ENCODE measurements around the gene ENOX1.

ENOX1 gene

GRCh38 chr13:43316281-43316680 is 470.5 kb downstream of the ENOX1 start:
- no peak for DNase-seq (ENCODE audit: low read depth, low spot score)

- no peak for DNase-seq (ENCODE audit: low read depth, low spot score)
These were observed 471.2 kb downstream of the ENOX1 start for GRCh38 chr13:43315522-43315921.

- DNase-seq (ENCODE audit: low read depth, low spot score) = no peak
These were observed 477.5 kb downstream of the ENOX1 start for GRCh38 chr13:43309311-43309710.

GRCh38 chr13:43307921-43308433 is 478.8 kb downstream of the ENOX1 start:
- no peak for DNase-seq (ENCODE audit: low read depth, low spot score)

- no peak for DNase-seq (ENCODE audit: low read depth, low spot score)
These were observed 479.4 kb downstream of the ENOX1 start for GRCh38 chr13:43307221-43307920.

- DNase-seq (ENCODE audit: low read depth, low spot score) = no peak
These were observed 480.4 kb downstream of the ENOX1 start for GRCh38 chr13:43306372-43306771.

GRCh38 chr13:43305416-43305815 is 481.4 kb downstream of the ENOX1 start:
- DNase-seq (ENCODE audit: low read depth, low spot score) = no peak

- no peak for DNase-seq (ENCODE audit: low read depth, low spot score)
These were observed 481.8 kb downstream of the ENOX1 start for GRCh38 chr13:43304945-43305344.

- no peak for DNase-seq (ENCODE audit: low read depth, low spot score)
These were observed 482.3 kb downstream of the ENOX1 start for GRCh38 chr13:43304449-43304848.

GRCh38 chr13:43303033-43303729 is 483.6 kb downstream of the ENOX1 start:
- DNase-seq (ENCODE audit: low read depth, low spot score) = no peak

- DNase-seq (ENCODE audit: low read depth, low spot score) = no peak
These were observed 485.3 kb downstream of the ENOX1 start for GRCh38 chr13:43301346-43301969.

GRCh38 chr13:43300865-43301264 is 485.9 kb downstream of the ENOX1 start:
- no peak for DNase-seq (ENCODE audit: low read depth, low spot score)

- DNase-seq (ENCODE audit: low read depth, low spot score) = no peak
These were observed 487.4 kb downstream of the ENOX1 start for GRCh38 chr13:43299374-43299773.

GRCh38 chr13:43298816-43299215 is 488.0 kb downstream of the ENOX1 start:
- DNase-seq (ENCODE audit: low read depth, low spot score) = no peak

GRCh38 chr13:43297967-43298678 is 488.6 kb downstream of the ENOX1 start:
- no peak for DNase-seq (ENCODE audit: low read depth, low spot score)

- DNase-seq (ENCODE audit: low read depth, low spot score) = no peak
These were observed 490.8 kb downstream of the ENOX1 start for GRCh38 chr13:43295825-43296564.

- no peak for DNase-seq (ENCODE audit: low read depth, low spot score)
These were observed 491.5 kb downstream of the ENOX1 start for GRCh38 chr13:43295321-43295720.

GRCh38 chr13:43294412-43294811 is 492.4 kb downstream of the ENOX1 start:
- DNase-seq (ENCODE audit: low read depth, low spot score) = no peak

- no peak for DNase-seq (ENCODE audit: low read depth, low spot score)
These were observed 492.8 kb downstream of the ENOX1 start for GRCh38 chr13:43293986-43294385.

GRCh38 chr13:43293561-43293960 is 493.2 kb downstream of the ENOX1 start:
- no peak for DNase-seq (ENCODE audit: low read depth, low spot score)

- no peak for DNase-seq (ENCODE audit: low read depth, low spot score)
These were observed 493.8 kb downstream of the ENOX1 start for GRCh38 chr13:43293008-43293407.

Measured in activated naive CD8-positive, alpha-beta T cell treated with anti-CD3 and anti-CD28 coated beads, Interleukin-2, amount 50 U/mL, for 16 hours (primary cell).